ENCODE measurements around the gene ACSF3.
A peak's percentile ranks its signal among the peaks of the same experiment; 100 is the strongest.

ACSF3 gene

DNA sequence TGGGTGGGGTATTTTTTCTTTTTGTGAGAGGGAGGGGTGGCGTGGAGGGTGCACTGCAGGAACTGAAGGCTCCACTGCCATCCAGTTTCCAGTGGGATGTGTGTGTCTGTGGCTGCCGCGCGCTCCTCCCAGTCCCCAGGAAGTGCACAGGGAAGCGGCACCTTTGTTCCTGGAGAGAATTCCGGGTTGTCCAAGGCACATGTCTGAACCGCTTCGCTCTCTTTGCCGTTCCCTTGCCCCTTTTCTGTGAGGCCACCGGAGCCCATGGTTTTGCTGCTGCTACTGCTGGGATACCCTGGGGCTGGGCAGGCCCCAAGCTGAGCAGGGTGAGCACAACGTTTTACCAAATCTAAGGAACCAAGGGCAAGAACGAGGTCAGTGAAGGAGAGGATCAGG, 19.5 kb downstream of the ACSF3 start:
- no peak for DNase-seq

DNA sequence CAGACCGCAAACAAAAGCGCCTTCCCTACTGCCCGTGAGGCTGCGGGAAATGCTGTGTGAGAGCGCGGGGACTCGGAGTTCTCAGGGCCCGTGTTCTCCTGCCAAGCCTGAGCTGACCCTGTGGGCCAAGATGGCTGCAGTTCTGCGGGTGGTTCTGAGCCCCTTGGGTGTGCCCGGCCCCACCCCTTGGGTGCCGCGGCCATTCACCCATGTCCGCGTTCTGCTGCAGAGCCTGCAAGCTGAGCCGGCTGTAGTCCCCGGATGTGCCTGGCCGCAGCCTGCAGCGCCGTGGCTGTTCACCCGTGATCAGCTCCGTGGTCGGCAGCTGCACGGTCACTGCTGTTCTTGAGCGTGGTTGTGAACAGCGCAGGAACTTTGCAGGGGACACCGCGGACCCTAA, 20.0 kb downstream of the ACSF3 start:
- DNase-seq: no peak

DNA sequence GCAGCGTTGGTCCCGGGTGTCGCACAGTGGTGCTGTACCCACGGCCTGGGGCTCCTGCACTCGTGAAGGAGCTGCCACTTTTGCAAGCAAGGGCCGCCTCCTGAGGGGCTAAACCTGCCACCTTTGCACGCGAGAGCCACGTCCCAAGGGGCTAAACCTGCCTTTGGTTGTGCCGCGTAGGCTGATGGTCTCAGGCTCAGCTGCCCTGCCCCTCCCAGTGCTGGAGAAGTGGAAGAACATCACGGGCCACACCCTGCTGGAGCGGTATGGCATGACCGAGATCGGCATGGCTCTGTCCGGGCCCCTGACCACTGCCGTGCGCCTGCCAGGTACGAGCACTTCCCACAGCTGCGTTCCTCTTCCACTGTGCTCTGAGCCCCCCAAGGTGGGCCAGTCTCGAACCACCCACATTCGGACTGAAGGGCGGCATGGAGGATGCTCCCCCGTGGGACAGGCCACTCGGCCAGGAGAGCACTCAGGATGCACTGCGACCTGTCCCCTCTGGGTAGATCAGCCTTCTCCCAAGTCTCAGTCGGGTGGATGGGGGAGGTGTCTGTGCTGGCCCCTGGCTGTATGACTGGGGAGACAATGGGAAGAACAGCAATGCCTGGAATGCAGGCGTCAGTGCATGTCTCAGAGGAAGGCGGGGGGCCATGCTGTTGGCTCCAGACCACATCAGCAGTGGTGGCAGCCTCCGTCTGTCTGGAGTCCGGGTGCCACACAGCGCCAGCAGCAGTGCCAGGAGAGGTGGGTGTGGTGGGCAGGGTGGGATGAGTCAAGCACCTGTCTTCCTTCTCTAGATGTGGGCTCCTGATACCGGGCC, 20.7 kb downstream of the ACSF3 start:
- no peak for DNase-seq

DNA sequence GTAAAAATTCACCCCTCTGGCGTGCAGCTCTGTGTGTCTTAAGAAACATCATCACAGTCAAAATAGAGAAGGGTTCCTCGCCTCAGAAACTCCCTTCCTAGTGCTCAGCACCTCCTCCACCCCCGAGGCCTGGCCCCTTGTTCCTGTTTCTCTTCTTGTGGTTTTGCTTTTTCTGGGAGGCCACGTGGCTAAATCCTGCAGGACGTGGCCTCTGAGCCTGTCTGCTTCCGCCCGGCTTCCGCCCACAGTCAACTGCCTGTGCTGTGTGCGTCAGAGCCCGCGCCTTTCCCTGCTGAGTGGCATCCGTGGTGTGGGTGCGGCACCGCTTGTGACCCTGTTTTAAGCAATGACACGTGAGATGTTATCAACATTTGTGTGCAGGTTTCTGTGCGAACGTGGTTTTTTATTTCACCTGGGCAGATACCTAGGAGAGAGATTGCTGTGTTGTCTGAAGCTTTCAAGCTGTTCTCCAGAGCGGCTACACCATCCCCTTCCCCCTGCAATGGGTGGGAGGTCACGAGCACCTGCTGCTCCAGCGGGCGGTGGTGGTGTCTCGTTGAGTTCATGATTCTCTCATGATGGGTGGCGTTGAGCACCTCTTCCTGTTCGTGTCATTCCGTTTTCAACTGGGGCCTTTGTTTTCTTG, 21.7 kb downstream of the ACSF3 start:
- peak; percentile 94 to 95 for DNase-seq

DNA sequence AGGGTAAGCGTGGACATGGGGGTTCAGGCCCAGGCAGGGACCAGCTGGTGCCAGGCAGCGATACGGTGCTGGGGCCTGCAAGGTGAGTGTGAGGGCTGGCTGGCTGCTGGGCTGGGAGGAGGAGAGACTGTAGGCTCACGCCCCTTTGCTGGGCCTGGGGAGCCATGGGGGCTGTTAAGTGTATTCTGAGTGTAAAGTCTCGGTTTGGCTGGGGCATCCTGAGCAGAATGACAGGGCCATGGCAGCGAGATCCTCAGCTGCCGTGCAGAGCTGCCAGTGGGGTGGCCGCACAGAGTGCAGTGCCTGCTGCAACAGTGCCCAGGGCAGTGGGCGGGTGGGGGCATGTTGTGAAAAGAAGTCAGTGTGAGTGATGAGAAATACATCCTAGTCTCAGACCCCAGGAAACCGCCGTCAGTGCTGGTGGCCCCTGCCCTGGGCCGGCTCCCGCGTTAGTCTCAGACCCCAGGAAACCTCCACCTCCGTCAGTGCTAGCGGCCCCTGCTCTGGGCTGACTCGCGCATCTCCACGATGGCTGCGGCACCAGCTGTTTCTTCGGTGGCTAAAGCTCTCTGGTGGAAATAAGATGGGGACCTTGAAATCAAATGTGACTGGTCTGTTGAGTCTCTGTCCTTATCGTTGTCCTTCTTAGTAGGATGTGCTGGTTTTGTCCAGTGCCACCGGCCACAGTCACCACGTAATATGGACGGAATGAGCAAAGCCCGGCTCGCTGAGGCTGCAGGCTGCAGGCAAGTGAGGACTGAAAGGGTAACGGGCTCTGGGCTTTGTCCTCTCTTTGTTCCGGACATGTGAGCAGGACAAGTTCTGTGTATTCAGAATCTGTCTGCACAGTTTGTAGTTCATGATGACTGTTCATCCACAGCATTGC, 22.9 kb downstream of the ACSF3 start:
- DNase-seq: no peak

DNA sequence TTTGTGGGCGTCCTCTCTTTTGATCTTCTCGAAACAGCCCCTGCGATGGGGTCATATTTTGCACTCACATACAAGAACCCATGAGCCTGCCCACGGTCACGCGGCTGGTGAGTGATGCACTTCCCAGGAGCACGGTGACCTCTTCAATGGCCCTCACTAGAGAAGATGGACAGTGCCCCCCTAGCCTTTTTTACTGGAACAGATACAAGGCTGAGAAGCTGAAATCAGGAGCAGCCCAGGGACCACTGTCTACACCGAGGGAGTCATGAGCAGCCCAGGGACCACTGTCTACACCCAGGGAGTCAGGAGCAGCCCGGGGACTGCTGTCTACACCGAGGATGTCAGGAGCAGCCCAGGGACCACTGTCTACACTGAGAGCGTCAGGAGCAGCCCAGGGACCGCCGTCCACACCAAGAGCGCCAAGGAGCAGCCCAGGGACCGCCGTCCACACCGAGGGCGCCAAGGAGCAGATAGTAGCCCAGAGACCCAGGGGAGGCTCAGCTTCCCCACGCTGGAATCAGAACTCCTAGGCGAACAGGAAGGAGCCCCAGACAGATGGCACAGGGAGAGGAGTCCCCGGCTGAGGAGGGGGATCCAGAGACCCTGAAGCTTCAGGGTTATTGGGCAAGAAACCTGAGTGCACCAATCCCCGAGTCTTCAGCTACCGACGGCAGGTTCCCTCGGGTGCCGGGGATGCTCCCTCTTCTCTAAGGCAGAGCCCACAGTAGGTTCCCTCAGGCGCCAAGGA, 23.7 kb downstream of the ACSF3 start:
- DNase-seq: no peak

GRCh38 chr16:89117975-89118289, 24.3 kb downstream of the ACSF3 start:
- DNase-seq: no peak

GRCh38 chr16:89118361-89119165, 24.9 kb downstream of the ACSF3 start:
- no peak for DNase-seq

DNA sequence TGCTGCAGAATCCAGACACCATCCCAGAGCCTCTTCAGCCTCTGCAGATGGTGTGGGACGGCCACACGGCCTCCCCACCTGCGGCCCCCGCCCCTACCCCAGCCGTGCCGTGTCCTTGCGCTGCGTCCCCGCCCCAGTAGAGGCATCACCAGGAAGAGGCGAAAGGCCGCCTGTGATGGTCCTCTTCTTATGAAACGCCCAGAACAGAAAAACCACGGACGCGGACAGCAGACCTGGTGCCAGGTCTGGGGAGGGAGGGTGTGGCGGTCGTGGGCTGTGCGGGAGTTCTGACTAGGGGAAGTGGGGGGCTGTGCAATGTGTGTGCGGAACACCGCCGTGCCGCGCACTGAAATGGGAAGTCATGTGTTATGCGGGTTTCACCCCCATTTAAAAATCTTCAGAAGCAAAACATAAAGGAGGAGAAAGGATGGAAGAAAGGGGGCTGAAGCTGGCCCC, 25.5 kb downstream of the ACSF3 start:
- no peak for DNase-seq

- no peak for DNase-seq
Measured at GRCh38 chr16:89119661-89120141, 26.0 kb downstream of the ACSF3 start.

- DNase-seq: no peak
Measured at GRCh38 chr16:89120281-89120680, 26.6 kb downstream of the ACSF3 start.

DNA sequence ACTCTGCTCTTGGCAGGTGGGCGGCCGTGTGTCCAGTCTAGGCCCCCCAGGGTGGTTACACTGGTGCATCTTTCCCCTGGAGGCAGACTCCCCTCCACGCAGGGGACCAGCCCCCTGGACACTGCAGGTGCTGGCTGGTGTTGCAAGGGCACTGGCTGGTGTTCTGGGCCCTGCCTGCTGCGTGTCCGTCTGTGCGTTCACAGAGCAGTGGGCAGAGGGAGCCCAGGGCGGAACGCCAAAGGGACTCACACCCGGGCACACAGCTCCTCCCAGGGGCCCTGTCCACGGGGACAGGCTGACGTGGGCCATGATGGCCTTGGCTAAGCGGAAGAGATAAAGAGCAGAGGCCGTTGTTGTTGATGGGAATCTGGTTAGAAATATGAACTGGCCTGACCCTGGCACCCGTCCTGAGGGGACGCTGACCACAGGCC, 27.3 kb downstream of the ACSF3 start:
- DNase-seq: no peak

- no peak for DNase-seq
Measured at GRCh38 chr16:89121691-89122321, 28.2 kb downstream of the ACSF3 start.

DNA sequence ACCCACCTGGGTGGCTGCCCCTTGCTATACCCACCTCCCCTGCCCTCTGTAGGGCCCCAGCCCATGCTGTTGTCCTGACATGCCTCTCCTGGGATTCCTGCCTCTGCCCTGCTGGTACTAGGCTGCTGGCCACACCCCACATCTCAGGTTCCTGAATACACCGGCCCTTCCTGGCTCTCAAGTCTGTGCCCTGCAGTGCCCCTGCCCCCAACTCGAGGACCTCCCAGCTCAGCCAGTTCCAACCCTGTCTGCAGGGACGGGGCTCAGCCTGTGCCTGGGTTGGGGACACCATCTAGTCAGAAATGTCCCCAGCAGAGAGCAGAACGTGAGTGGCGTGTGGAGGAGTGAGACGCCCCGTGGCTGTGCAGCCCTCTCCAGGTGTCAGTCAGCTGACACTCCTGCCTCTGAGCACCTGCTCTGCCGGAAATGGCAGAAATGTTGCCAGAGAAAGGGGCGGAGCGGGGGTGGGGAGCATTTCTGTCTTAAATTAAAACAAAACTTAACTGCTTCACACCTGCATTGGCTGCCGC, 28.7 kb downstream of the ACSF3 start:
- DNase-seq: peak; percentile 79 to 80

DNA sequence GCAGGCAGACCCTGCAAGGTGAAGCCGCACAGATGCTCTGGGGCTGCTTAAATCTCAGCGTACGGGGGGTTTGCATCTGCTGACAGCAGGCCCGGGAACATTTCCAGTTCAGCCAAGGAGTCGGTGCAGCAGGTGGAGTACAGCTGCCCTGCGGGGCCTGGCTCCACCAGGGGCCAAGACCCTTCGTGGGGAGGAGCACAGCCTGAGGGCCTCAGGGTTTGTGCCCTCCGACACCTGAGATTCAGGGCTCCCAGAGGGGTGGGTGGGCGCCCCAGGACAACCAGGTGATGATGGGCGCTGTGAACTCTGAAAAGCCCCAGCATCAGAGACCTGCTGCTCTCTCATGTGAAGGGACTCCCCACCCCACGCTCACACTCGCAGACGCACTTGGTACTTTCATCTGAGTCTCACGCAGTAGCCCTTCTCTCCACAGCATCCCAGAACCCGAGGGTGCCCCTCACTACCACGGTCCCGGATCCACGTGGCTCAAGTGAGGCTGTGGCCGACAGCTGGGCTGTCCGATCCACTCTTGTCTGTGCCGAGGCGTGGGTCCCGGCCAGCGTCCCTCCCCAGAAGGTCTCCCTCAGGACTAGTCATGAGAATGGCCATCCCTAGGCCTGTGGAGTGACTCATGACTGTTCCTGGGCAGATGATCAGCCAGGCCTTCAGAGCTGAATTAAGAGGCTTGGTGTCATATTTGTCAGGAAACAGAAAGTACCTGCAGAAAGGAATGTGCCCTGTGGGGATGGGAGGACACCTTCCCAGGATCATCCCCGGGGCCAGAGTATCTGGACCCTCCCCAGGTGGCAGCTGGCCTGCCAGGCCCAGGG, 29.6 kb downstream of the ACSF3 start:
- DNase-seq: no peak

- no peak for DNase-seq
Measured at GRCh38 chr16:89123831-89124100, 30.1 kb downstream of the ACSF3 start.

- no peak for DNase-seq
Measured at GRCh38 chr16:89129378-89129777, 35.7 kb downstream of the ACSF3 start.

GRCh38 chr16:89130448-89130847, 36.8 kb downstream of the ACSF3 start:
- DNase-seq: no peak

- DNase-seq: no peak
Measured at GRCh38 chr16:89131783-89132182, 38.1 kb downstream of the ACSF3 start.

Measured in CD4-positive, alpha-beta T cell treated with Interferon alpha-2 for 1 hour (primary cell).